ENCODE data around the gene ATXN7L1. TPM values are rescaled to one million over a fixed set of nuclear protein-coding genes. Genes with fewer than 3 reads are reported as not detected.

ATXN7L1 gene
- total and polyA plus RNA-seq, 2 of the 8 experiments (the other 6 are each of a cell fraction or from before 2014, with no cell fraction given): 14.3 to 34.0 TPM

- no peak overlapping the region for H2AFZ ChIP-seq (ENCODE audit: low read length)
- CTCF ChIA-PET (ENCODE audit: partially characterized antibody): interaction anchor here (0.7 to 1.4 kb wide), 5 partner anchors 13 to 35 kb away, joined by 3 to 4 read pairs (median 3); no protein-coding TSS in a partner anchor
- no peak for FAIRE-seq
- H3K4me1 ChIP-seq (replicated peaks in 1 of 4; ENCODE audit: control insufficient read depth in 3 of 4, insufficient read depth in 4 of 4, low read length in 3 of 4): no peaks in the 10 kb centered on the region
- H3K4me2 ChIP-seq (ENCODE audit: insufficient read depth in 1 of 2, low read depth in 2 of 2, low read length in 2 of 2): no peak overlapping the region
- no peak overlapping the region for H4K91ac ChIP-seq (replicated peaks; ENCODE audit: insufficient read length, low read length)
- no peak overlapping the region for H3K56ac ChIP-seq (replicated peaks; ENCODE audit: insufficient read length, low read depth, low read length)
- no peak overlapping the region for H2BK20ac ChIP-seq (ENCODE audit: low read length)
- H3K36me3 ChIP-seq (ENCODE audit: control insufficient read depth in 2 of 4, insufficient read depth in 4 of 4, low read length in 3 of 4): peaks cover 8 to 53% (median 29%) of the 10 kb centered on the region in 4 experiments; a peak in 7 of 8 replicates
- no peak for TF ChIP-seq TAF1 (IDR thresholded peaks at IDR 0.05; ENCODE audit: low read depth, low read length)
- WGBS, 2 experiments (ENCODE audit: extremely low coverage in 1 of 2, insufficient coverage in 1 of 2, insufficient read length in 1 of 2, insufficient replicate concordance in 2 of 2, low coverage in 1 of 2, low lambda C conversion rate in 2 of 2, missing lambda C conversion rate in 1 of 2): 54% methylated on average over 2 of the region's 2 CpGs; no CpG with 5 or more reads in 1 of the 2 experiments
- no peak overlapping the region for H2BK120ac ChIP-seq (replicated peaks; ENCODE audit: low read depth, low read length)
- H3K27me3 ChIP-seq (replicated peaks in 1 of 4; ENCODE audit: control insufficient read depth in 3 of 4, extremely low read depth in 1 of 4, insufficient read depth in 3 of 4, low read length in 3 of 4): no peaks in the 10 kb centered on the region
- no peak overlapping the region for H4K5ac ChIP-seq (ENCODE audit: insufficient read length, low read depth, low read length)
- DNase-seq (ENCODE audit: low read depth in 1 of 2, low spot score in 2 of 2): no peak
- no peak overlapping the region; the same call in 1 of the 2 replicates for H2BK5ac ChIP-seq (ENCODE audit: low read depth, low read length)
- no peak overlapping the region for H3K23ac ChIP-seq (ENCODE audit: insufficient read length)
- H3K14ac ChIP-seq (ENCODE audit: insufficient read length): no peak overlapping the region
- no peak overlapping the region for H2BK15ac ChIP-seq (ENCODE audit: low read length)
- H3K4me3 ChIP-seq (ENCODE audit: extremely low read depth in 1 of 4, insufficient read depth in 2 of 4, low read depth in 3 of 4, low read length in 4 of 4): no peak overlapping the region
- H3K4ac ChIP-seq (replicated peaks; ENCODE audit: insufficient read length, low read depth, low read length): no peak overlapping the region
- H4K20me1 ChIP-seq (replicated peaks in 1 of 2; ENCODE audit: control insufficient read depth in 1 of 2, insufficient read depth in 2 of 2, low read length in 2 of 2): peaks cover 2 to 8% of the 10 kb centered on the region in 2 experiments
- peaks cover 0 to 42% of the 10 kb centered on the region in 2 experiments; a peak in 3 of 4 replicates for H3K79me2 ChIP-seq (ENCODE audit: control insufficient read depth in 1 of 2, insufficient read depth in 2 of 2, low read length in 2 of 2)
- H3K9me3 ChIP-seq (ENCODE audit: insufficient read depth in 2 of 2, low read depth in 1 of 2, low read length in 1 of 2): no peaks in the 10 kb centered on the region; a peak in 1 of 4 replicates
- no peak overlapping the region for H2AK5ac ChIP-seq (ENCODE audit: low read depth, low read length)
- peaks cover 4% of the 10 kb centered on the region; the same call in 1 of the 2 replicates for H3K79me1 ChIP-seq (ENCODE audit: low read depth, low read length)
- H3K27ac ChIP-seq (ENCODE audit: low read depth, low read length): no peak overlapping the region
- H2BK12ac ChIP-seq (ENCODE audit: low read depth, low read length): no peak overlapping the region
- no peak overlapping the region for H3K18ac ChIP-seq (ENCODE audit: extremely low read depth, low read length)
- POLR2A ChIA-PET (ENCODE audit: partially characterized antibody): interaction anchor here (1.3 to 12.8 kb wide), 2 partner anchors 13 to 17 kb away, joined by 3 to 57 read pairs; no protein-coding TSS in a partner anchor
- no peak overlapping the region for H3K9ac ChIP-seq (replicated peaks in 1 of 4; ENCODE audit: extremely low read depth in 1 of 4, low read depth in 3 of 4, low read length in 3 of 4)
- H3K23me2 ChIP-seq (ENCODE audit: low read depth, low read length): no peaks in the 10 kb centered on the region
- no peak overlapping the region for H4K8ac ChIP-seq (ENCODE audit: extremely low read depth, insufficient read depth, low read length)
These were observed 255.2 kb downstream of the ATXN7L1 start for GRCh38 chr7:105621176-105621575.

Measured in H1 (cell line).